ENCODE measurements around the gene NAP1L4. TPM values are rescaled to one million over a fixed set of nuclear protein-coding genes. Genes with fewer than 3 reads are reported as not detected.

Gene NAP1L4
- total RNA-seq, 4 donors from 2014 or later: 67.2 to 99.0 (median 82.4) TPM

DNA sequence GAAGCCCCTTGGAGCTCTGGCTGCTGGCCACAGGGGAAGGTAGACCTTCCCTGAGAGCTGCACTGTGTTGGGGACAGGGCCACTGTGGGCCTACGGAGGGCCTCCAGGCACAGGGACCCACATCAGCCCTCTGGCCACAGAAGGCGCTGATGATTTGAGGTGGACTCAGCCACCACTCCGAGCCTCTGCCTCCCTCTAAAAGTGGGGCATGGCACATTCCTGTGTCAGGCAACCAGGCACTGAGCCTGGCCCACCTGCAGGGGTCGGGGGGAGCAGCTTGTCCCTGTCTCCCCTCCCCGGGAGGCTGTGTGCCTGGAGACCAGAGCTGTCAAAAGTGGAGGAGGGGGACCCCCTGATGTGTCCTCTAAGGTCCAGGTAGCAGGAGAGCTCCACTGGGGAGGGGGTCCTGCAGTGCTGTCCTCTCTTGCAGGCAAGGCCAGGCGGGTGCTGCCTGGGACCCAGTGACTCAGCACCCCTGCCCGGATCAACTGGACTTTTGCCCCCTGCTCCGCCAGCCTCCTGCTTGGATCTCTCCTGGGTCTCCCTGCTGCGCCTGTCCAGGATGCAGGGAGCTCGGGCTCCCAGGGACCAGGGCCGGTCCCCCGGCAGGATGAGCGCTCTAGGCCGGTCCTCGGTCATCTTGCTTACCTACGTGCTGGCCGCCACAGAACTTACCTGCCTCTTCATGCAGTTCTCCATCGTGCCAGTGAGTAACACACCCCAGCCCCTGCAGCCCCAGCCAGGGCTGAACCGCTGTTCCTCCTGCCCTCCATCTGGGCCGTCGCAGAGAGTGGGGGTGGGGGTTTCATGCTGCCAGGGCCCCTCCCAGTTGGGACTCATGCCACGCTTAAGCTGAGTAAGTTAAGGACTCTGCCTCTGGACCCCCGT, 89.1 kb downstream of the NAP1L4 start:
- intact Hi-C loops (cut with DNase I; ENCODE audit: low total_unique reads): no loop called here
- TF ChIP-seq POLR2A (IDR thresholded peaks at IDR 0.05): no peak
- TF ChIP-seq CTCF (IDR thresholded peaks at IDR 0.05): no peak
- 46 to 52% methylated on average over 19 to 21 of the region's 23 CpGs for WGBS, 2 donors
- peak overlapping the region; percentile 52 for H3K4me3 ChIP-seq (ENCODE audit: low read depth, poor library complexity, severe bottlenecking)
- no peak for DNase-seq (ENCODE audit: low spot score in 2 of 2)

DNA sequence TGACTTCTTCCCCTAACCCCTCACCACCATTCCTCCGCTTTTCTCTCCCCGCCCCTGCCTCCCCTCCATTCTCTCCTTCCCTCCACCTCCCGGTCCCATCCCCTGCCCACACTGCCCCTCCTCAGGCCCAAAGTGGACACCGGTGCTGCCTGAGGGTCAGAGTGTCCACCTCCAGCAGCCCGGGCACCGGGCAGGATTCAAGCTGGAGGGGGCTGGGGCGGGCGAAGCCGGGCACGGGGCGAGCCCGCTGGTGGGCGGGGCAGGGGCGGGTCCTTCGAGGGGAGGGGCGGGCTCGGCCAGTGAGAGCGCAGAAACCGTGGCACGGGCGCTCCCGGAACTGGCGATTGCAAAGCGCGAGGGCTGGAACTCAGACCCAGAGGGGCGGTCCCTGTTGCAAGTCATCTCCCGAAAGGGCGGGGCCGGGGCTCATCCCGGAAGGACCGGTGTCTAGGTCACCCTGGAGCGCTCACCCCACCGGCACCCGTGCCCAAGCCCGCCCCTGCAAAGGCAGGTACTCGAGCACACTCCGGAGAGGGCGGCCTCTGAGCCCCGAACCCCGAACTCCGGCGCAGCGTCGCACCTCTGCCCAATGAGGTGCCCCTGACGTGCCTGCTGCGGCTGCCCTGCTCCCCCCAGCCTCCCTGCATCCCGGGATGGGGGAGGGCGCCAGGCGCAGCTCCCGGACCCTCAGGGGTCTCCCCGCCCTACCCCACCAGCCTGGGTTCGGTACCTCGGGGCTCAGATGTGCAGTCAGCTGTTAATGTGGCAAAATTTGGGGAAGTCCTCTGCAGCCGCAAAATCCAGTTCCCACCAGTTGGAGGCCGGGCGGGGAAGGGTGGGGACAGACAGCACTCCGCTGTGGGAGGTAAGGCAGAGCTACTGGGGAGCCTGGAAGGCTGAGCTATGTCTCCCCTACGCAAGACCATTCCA, 90.0 kb downstream of the NAP1L4 start:
- 5 to 6% methylated on average over 39 to 41 of the region's 58 CpGs for WGBS, 2 donors
- TF ChIP-seq POLR2A (IDR thresholded peaks at IDR 0.05) (no peak), CTCF (IDR thresholded peaks at IDR 0.05) (no peak)
- intact Hi-C loops (cut with DNase I; ENCODE audit: low total_unique reads): no loop called here
- peak; percentile 95 to 99 for DNase-seq (ENCODE audit: low spot score in 2 of 2)
- H3K4me3 ChIP-seq (ENCODE audit: low read depth, poor library complexity, severe bottlenecking): peak overlapping the region; percentile 52

- H3K4me3 ChIP-seq (ENCODE audit: low read depth, poor library complexity, severe bottlenecking): no peak overlapping the region
- no peak for TF ChIP-seq CTCF (IDR thresholded peaks at IDR 0.05)
- no peak for TF ChIP-seq POLR2A (IDR thresholded peaks at IDR 0.05)
- WGBS, 2 donors: 70 to 82% methylated on average over 16 of the region's 16 CpGs
- DNase-seq (ENCODE audit: low spot score in 2 of 2): no peak
- intact Hi-C loops (cut with DNase I; ENCODE audit: low total_unique reads): no loop called here
These were observed 90.8 kb downstream of the NAP1L4 start for GRCh38 chr11:2901196-2901796.

- H3K4me3 ChIP-seq (ENCODE audit: low read depth, poor library complexity, severe bottlenecking): no peak overlapping the region
- no peak for TF ChIP-seq POLR2A (IDR thresholded peaks at IDR 0.05)
- no peak for TF ChIP-seq CTCF (IDR thresholded peaks at IDR 0.05)
- no peak for DNase-seq (ENCODE audit: low spot score in 2 of 2)
- intact Hi-C loops (cut with DNase I; ENCODE audit: low total_unique reads): loop anchor here (10.0 kb wide), 1 partner anchor 704 kb away; no protein-coding TSS in a partner anchor
- WGBS, 2 donors: 53 to 65% methylated on average over 13 of the region's 13 CpGs
These were observed 92.9 kb downstream of the NAP1L4 start for GRCh38 chr11:2899080-2899783.

All from lower leg skin (tissue), 4 donors.